ENCODE data around the gene SNX5.

DNA sequence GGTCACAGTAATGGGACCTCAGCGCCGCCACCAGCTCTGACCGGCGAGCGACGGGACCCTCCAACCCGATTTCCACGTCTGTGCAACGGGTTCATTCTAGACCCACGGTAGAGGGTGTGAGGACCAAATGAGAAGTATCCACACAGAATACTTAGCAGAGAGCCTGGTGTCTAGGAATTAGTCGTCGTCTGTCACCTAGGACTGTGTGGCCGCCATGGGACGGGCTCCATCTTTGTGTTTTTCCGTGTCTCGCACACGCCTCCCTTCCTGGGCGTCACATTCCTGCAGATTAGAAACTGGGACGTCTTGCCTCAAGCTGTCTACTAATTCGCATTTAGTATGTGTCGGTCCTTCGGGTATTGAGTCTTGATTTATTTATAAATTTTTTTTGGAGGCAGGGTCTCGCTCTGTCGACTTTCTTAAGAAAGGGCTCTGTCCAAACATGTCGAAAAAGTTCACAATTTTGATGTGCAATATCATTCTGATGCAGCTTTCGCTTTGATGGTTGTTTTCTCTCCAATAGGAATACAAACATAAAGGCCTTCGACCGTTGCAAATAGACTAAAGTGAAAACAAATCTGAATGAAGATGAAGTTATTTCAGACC lies 787 bp upstream of the SNX5 start:
- TF ChIP-seq, protein P1, sequence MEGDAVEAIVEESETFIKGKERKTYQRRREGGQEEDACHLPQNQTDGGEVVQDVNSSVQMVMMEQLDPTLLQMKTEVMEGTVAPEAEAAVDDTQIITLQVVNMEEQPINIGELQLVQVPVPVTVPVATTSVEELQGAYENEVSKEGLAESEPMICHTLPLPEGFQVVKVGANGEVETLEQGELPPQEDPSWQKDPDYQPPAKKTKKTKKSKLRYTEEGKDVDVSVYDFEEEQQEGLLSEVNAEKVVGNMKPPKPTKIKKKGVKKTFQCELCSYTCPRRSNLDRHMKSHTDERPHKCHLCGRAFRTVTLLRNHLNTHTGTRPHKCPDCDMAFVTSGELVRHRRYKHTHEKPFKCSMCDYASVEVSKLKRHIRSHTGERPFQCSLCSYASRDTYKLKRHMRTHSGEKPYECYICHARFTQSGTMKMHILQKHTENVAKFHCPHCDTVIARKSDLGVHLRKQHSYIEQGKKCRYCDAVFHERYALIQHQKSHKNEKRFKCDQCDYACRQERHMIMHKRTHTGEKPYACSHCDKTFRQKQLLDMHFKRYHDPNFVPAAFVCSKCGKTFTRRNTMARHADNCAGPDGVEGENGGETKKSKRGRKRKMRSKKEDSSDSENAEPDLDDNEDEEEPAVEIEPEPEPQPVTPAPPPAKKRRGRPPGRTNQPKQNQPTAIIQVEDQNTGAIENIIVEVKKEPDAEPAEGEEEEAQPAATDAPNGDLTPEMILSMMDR (IDR thresholded peaks at IDR 0.05): no peak
- TF ChIP-seq ZFX (IDR thresholded peaks at IDR 0.05; ENCODE audit: borderline replicate concordance): no peak
